ELR (cell line): Measurements from ENCODE around the gene BTBD9.

ENCODE experiments used
- DNase-seq: peaks from one replicate; pipeline ENCODE4 v3.0.0-alpha.2; 2015; ENCODE audit warnings: low read depth

Gene BTBD9

GRCh38 chr6:38341496-38341895 lies 298.2 kb downstream of the BTBD9 start:
- no peak for DNase-seq

DNA sequence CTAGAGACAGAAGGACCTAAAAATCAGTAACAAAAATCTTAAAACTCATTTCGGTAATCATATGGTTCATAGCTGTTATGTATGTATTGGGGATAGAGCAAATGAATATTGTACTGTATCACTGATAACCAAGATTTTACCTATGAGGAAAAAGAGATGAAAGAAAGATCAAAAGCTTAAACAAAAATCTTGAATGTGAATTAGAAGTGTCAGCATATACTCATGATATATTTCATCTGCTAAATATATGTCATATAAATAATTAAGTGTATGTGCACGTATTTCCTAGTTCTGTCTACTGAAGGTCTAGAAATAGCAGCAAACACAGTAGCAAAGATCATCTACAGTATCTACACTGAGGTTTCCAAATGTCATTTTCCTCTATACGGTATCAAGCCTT lies 299.8 kb downstream of the BTBD9 start:
- no peak for DNase-seq

DNA sequence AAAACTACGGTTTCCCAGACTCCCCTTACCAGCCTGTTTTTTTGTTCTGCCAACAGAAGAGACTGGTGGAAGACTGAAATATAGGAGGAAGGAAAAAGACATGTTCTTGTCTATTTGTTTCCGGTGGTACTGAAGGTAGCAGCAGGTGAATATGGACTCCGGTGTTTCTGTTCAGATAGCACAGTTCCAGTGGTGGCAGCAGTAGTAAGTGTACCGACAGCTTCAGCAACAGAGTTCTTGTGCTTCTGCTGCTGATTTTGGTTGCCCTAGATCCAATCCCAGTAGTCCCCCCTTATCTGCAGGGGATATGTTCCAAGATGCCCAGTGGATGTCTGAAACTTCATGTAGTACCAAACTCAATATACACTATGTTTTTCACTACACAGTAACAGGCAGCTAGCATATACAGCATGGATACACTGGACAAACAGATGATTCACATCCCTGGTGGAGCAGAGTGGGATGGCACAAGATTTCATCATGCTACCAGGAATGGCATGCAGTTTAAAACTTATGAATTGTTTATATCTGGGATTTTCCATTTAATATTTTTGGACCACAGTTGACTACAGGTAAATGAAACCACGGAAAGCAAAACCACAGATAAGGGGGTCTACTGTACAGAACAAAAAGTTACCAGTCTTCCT lies 301.8 kb downstream of the BTBD9 start:
- peak; percentile 79 for DNase-seq

DNA sequence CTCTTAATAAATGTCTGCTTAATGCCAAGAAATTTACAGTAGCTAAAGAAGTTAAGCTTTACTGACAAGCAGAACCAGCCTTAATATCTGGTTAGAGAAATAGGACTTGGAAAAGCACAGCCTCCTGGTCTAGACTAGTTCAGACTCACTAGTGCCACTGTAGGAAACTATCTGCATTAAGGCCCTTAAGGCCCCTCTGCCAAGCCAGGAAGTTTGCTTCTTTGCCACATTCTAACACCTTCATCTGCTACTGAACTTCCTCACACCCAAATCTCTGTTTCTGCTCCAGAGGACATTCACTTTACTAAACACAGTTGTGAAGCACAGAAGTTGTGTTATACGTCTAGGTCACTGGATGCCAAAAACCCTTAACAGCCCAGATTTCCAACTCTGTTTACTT lies 302.8 kb downstream of the BTBD9 start:
- DNase-seq: no peak

- DNase-seq: no peak
These were observed 312.9 kb downstream of the BTBD9 start for GRCh38 chr6:38326837-38327236.

DNA sequence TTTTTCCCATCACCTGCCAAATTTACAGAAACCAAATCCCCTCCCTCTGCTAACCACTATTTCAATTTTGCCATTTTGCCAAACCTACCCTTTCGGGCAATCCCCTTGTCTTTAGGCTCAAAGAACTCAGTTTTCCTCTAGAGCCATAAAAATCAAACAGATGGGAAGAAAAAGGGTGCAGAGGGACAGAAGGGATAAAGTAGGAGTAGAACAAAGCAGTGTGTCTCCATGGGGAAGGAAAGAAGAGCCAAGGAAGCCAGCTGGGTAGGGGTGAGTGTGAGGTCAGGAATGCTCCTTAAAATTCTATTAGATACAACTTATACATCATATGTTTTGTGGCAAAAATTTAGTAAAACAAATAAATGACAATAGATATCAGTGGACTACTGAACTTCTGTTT lies 316.5 kb downstream of the BTBD9 start:
- DNase-seq: no peak

DNA sequence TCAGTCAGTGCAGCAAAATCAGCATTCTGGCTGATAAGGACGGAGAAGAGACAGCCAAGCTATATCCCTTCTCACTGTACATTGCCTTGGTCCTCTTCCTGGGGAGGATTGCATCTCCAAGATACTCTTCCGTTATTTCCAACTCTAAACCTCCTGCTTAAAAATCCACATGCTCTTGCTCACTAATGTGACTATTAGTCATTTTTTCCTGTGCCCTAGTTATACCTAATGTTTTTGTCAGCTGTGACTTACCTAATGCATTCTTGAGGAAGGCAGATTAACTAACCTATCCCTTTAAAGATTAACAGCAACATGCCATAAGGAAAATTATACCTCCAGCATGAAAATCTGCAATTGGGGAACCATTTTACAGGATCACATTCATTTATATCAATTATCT lies 317.6 kb downstream of the BTBD9 start:
- DNase-seq: no peak

DNA sequence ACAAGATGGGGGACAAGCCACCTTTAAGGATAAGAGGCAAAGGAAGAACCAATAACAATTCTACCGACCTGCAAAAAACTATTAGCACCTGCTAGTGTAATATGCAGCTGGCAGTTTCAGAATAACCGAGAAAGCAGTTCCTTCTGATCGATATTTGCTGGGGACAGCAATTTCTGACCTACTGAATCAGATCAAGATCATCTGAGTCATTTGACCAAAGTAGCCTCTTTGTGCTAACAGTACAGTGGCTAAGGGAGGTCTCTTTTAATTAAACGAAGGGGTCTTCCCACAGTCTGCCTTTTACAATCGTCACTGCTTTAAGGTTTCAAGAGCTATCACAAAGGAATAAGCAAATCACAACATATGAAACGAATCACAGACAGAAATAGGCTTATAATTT lies 318.9 kb downstream of the BTBD9 start:
- DNase-seq: no peak

- no peak for DNase-seq
These were observed 319.4 kb downstream of the BTBD9 start for GRCh38 chr6:38320358-38320757.

GRCh38 chr6:38319256-38320212 lies 320.2 kb downstream of the BTBD9 start:
- peak; percentile 36 for DNase-seq

- DNase-seq: no peak
These were observed 323.4 kb downstream of the BTBD9 start for GRCh38 chr6:38316099-38316868.

DNA sequence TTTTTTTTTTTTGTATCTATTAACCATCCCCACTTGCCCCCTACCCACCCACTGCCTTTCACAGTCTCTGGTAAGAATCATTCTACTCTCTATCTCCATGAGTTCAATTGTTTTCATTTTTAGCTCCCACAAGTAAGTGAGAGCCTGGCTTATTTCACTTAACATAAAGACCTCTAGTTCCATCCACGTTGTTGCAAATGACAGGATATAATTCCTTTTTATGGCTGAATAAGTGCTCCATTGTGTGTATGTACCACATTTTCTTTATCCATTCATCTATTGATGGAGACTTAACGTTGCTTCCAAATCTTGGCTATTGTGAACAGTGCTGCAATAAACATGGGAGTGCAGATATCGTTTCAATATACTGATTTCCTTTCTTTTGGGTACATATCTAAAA lies 328.5 kb downstream of the BTBD9 start:
- DNase-seq: no peak

- DNase-seq: no peak
These were observed 329.7 kb downstream of the BTBD9 start for GRCh38 chr6:38310061-38310460.

DNA sequence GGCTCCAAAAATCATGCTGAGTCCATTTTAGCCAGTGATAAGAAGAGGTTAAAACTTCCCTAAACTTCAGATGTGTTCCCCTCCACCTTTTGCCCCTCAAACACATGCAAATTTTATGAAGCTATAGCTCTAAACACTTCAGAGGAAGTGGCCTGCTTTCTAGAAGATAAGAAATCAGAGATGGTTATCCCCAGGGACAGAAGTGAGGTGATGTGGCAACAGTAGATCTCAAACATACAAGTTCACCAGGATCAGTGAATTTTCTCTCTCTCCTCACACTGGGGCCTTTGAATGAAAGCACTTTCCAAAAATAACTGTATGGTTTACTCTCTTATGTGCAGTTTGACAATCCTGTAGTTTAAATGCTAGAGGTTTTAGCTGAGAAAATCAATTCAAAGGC lies 332.0 kb downstream of the BTBD9 start:
- DNase-seq: no peak

GRCh38 chr6:38306931-38307330 lies 332.8 kb downstream of the BTBD9 start:
- no peak for DNase-seq

GRCh38 chr6:38305995-38306681 lies 333.6 kb downstream of the BTBD9 start:
- no peak for DNase-seq

DNA sequence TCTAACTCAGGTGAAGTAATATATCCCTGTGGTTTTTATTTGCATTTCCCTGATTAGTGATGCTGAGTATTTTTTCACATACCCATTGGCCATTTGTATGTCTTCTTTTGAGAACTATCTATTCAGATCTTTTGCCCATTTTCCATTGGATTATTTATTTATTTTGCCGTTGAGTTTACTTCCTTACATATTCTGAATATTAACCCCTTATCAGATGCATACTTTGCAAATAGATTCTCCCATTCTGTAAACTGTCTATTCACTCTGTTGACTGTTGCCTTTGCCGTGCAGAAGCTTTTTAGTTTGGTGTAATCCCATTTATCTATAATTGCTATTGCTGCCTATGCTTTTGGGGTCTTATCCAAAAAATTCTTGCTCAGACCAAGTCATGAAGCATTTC lies 336.9 kb downstream of the BTBD9 start:
- no peak for DNase-seq

- no peak for DNase-seq
These were observed 337.6 kb downstream of the BTBD9 start for GRCh38 chr6:38302081-38302480.

DNA sequence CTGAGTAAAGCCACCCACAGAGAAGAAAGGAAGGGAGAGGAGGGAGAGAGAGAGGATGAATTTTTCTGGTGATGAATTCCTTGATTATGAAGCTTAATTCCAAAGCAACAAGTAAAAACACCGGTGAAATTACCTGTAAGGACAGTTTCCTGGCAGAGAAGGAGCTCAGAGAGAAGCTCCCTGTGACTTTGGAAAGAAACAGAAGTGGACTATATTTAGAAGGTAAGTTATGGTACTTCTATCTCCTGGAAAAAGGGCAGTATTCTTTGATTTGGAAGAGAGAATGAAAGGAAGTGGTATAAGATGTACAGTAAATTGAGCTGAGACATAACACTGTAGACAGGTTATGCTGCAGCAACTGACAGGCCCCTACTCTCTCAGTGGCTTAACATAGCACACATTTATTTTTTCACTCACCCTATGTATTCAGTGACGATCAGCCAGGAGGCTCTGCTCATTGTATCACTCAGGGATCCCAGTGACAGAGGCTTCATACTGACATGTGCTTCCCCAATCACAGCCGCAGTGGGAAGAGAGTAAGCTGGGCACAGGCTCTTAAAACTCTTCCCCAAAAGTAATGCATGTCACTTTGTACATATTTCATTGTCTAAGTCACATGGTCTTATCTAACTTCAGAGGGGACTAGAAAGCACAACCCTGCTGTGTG lies 349.5 kb downstream of the BTBD9 start:
- DNase-seq: no peak

DNA sequence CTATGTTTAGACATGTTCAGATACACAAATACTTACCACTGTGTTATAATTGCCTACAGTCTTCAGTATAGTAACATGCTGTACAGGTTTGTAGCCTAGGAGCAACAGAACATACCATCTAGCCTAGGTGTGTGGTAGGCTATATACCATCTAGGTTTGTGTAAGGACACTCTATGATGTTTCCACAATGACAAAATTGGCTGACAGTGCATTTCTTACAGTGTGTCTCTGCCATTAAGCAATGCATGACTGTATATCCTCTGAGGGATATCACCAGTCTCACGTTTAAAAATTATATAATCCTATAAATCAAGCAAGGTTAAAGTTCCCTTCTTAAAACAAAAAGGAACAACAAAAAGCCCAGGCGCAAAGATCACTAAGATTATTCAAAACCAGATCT lies 352.2 kb downstream of the BTBD9 start:
- no peak for DNase-seq

GRCh38 chr6:38284802-38285394 lies 354.8 kb downstream of the BTBD9 start:
- no peak for DNase-seq
